Osteoblast (primary cell): ENCODE data around the gene TMPRSS4. TPM values are rescaled to one million over a fixed set of nuclear protein-coding genes. Genes with fewer than 3 reads are reported as not detected.

Experiments used
- DNase-seq: peaks from one replicate; pipeline ENCODE4 v3.0.0; 2011; ENCODE audit warnings: low spot score, mixed read lengths; ENCODE audit not compliant: insufficient read length; ENCODE audit errors: missing footprints
- H2AFZ ChIP-seq: 2 replicates; pipeline ENCODE4 v1.6.0; 2011; ENCODE audit warnings: mild to moderate bottlenecking, low read length
- H3K27ac ChIP-seq: 2 replicates; pipeline ENCODE4 v1.5.1; 2011; ENCODE audit warnings: mild to moderate bottlenecking, low read depth, low read length, moderate library complexity
- H3K27me3 ChIP-seq: 2 replicates; pipeline ENCODE4 v1.6.0; 2012; ENCODE audit warnings: mild to moderate bottlenecking, control low read depth, inconsistent platforms, low read length, moderate library complexity; ENCODE audit not compliant: insufficient read depth
- H3K36me3 ChIP-seq: 2 replicates; pipeline ENCODE4 v1.5.1; 2011; ENCODE audit warnings: mild to moderate bottlenecking, low read length, control low read depth, moderate library complexity; ENCODE audit not compliant: insufficient read depth
- H3K4me1 ChIP-seq: 2 replicates; pipeline ENCODE4 v1.5.1; 2011; ENCODE audit warnings: mild to moderate bottlenecking, low read length, control low read depth, moderate library complexity; ENCODE audit not compliant: insufficient read depth
- H3K4me2 ChIP-seq: 2 replicates; pipeline ENCODE4 v1.6.0; 2011; ENCODE audit warnings: mild to moderate bottlenecking, low read length; ENCODE audit not compliant: insufficient read depth
- H3K4me3 ChIP-seq: fragments of 200-600 bp; sonication (generic); 3 replicates; pipeline ENCODE4 v1.5.1; 2012; ENCODE audit warnings: mild to moderate bottlenecking, low read length, inconsistent platforms; ENCODE audit not compliant: insufficient read depth
- H3K79me2 ChIP-seq: 2 replicates; pipeline ENCODE4 v1.6.0; 2012; ENCODE audit warnings: mild to moderate bottlenecking, low read length, control low read depth, inconsistent platforms; ENCODE audit not compliant: insufficient read depth
- H3K9me3 ChIP-seq: 2 replicates; pipeline ENCODE4 v1.5.1; 2011; ENCODE audit warnings: low read depth, low read length, control low read depth
- H4K20me1 ChIP-seq: 2 replicates; pipeline ENCODE4 v1.6.0; 2012; ENCODE audit warnings: mild to moderate bottlenecking, low read length, control low read depth; ENCODE audit not compliant: insufficient read depth
- total RNA-seq: library from RNA; depleted of rRNA; stranded (reverse); fragments of >200 nt; gene quantifications from 2 replicates; pipeline ENCODE4 v1.2.3, GENCODE V29; 2012
- TF ChIP-seq, protein P1 (sequence below): IDR thresholded peaks from 2 replicates; pipeline ENCODE4 v1.5.1; 2011; ENCODE audit warnings: mild to moderate bottlenecking, low read depth, low read length, moderate library complexity; ENCODE audit errors: extremely low read depth

Gene TMPRSS4
- total RNA-seq, 1 donor: not detected

DNA sequence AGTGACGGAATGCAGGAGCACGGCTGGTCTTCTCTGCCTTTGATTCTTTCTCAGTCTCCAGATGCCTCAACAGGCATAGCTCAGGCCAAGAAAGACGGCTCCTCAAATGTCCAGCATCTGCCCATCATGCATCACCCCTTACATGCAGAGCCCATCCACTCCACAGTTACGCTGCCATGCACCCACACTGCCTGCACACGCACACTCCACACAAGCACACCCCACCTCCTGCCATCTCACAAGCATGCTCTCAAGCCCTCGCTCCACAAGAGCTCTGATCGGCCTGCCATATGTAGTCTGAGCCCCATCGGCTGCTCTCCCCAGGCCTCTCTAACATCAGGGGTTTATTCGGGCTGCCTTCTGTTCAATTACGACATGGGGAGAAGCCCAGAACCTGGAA lies 56.9 kb downstream of the TMPRSS4 start:
- Histone ChIP-seq H3K27me3 (peaks cover under 1% of the 10 kb centered on the region), H3K4me3 (no peak overlapping the region)
- TF ChIP-seq, protein P1, sequence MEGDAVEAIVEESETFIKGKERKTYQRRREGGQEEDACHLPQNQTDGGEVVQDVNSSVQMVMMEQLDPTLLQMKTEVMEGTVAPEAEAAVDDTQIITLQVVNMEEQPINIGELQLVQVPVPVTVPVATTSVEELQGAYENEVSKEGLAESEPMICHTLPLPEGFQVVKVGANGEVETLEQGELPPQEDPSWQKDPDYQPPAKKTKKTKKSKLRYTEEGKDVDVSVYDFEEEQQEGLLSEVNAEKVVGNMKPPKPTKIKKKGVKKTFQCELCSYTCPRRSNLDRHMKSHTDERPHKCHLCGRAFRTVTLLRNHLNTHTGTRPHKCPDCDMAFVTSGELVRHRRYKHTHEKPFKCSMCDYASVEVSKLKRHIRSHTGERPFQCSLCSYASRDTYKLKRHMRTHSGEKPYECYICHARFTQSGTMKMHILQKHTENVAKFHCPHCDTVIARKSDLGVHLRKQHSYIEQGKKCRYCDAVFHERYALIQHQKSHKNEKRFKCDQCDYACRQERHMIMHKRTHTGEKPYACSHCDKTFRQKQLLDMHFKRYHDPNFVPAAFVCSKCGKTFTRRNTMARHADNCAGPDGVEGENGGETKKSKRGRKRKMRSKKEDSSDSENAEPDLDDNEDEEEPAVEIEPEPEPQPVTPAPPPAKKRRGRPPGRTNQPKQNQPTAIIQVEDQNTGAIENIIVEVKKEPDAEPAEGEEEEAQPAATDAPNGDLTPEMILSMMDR: no peak

DNA sequence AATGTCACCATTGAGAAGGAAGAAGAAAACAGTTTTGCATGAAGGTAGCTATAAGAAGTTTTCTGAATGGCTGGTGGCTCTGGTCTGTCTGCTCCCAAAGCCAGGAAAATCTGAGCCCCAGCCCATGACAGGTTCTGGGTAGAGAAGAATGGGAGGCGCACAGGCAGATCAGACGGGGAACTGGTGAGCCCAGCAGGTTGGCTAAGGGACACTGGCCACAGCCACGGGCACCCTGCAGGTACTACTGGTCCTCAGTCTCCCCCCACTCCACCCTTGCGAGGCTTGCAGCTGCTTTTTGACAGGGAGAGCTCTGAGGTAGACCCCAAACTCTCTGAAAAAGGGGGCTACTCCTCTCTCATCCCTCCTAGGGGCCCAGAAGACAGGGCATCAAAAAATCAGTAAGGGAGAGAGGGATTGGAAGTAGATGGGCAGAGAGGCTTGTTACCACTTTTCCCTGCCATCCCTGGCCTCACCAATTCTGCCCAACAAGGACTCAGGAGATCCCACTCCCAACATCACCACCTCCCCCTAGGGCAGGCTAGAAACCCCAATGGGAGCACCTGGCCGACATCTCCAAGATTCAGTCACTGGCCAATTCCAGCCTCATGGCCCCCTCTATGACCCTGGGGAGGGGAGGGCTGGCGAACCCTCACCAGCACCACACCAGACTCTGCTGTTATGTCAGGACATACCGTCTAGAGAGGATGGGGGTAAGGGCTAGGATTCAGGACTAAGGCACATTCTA lies 58.3 kb downstream of the TMPRSS4 start:
- no peaks in the 10 kb centered on the region for H3K27me3 ChIP-seq
- no peaks in the 10 kb centered on the region for H3K9me3 ChIP-seq

More for the DNA sequence above, 56.9 kb downstream of the TMPRSS4 start:
- H2AFZ ChIP-seq: no peak overlapping the region
- no peaks in the 10 kb centered on the region for H3K4me1 ChIP-seq
- H3K27ac ChIP-seq: no peak overlapping the region
- DNase-seq: no peak
- no peaks in the 10 kb centered on the region for H3K79me2 ChIP-seq
- H3K4me2 ChIP-seq: no peak overlapping the region
- no peaks in the 10 kb centered on the region for H3K9me3 ChIP-seq
- no peaks in the 10 kb centered on the region for H4K20me1 ChIP-seq
- no peaks in the 10 kb centered on the region for H3K36me3 ChIP-seq

DNA sequence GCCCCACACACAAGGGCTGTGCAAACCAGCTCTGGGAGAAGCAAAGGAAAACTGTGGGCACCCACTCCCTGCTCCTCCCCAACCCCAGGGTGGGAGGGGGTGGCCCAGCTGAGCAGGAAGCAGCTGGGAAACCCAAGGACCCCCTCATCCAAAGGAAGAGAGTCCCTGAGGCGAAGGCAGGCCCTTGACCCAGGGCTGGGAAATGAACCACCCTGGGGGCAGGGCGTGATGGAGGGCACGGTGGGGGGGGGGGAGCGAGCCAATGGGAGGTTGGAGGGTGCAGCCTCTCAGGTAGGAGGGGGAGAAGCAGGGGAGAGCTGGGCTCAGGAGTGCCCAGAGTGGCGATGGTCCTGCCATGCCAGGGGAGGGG lies 58.9 kb downstream of the TMPRSS4 start:
- Histone ChIP-seq H3K9me3 (no peaks in the 10 kb centered on the region), H2AFZ (no peak overlapping the region), H3K27me3 (no peaks in the 10 kb centered on the region), H3K4me1 (no peaks in the 10 kb centered on the region), H3K4me2 (no peak overlapping the region), H3K4me3 (no peak overlapping the region), H3K36me3 (no peaks in the 10 kb centered on the region), H3K27ac (no peak overlapping the region), H4K20me1 (no peaks in the 10 kb centered on the region), H3K79me2 (no peaks in the 10 kb centered on the region)
- DNase-seq: peak; percentile 60
- TF ChIP-seq, protein P1: no peak

More for the DNA sequence above, 58.3 kb downstream of the TMPRSS4 start:
- Histone ChIP-seq H3K79me2 (no peaks in the 10 kb centered on the region), H3K4me3 (no peak overlapping the region), H3K27ac (no peak overlapping the region), H3K4me2 (no peak overlapping the region), H3K4me1 (no peaks in the 10 kb centered on the region), H2AFZ (no peak overlapping the region), H4K20me1 (no peaks in the 10 kb centered on the region), H3K36me3 (no peaks in the 10 kb centered on the region)
- peak; percentile 53 for DNase-seq
- TF ChIP-seq, protein P1: no peak

DNA sequence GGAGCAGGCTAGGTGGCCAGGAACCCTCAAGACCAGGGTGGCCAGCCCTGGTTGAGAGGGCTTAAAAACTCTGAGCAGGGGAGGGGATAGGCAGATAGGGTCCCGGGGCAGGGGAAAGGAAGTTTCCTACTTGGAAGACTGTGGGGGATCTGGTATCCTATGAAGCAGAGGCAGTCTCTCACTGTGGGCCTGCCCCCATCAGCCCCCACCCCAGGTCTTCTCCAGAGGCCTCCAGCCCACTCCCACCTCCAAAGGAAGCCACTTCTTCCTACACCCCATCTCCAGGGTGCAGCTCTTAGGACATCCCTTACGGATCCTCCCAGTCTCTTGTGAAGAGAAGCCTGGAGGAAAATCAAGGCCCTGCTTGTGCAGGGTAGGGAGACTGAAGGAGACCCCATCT lies 59.5 kb downstream of the TMPRSS4 start:
- Histone ChIP-seq H3K4me1 (no peaks in the 10 kb centered on the region), H3K4me2 (no peak overlapping the region), H3K4me3 (no peak overlapping the region), H3K27me3 (no peaks in the 10 kb centered on the region), H4K20me1 (no peaks in the 10 kb centered on the region), H3K27ac (no peak overlapping the region), H2AFZ (no peak overlapping the region), H3K36me3 (no peaks in the 10 kb centered on the region), H3K9me3 (no peaks in the 10 kb centered on the region), H3K79me2 (no peaks in the 10 kb centered on the region)
- peak; percentile 62 for DNase-seq
- TF ChIP-seq, protein P1: no peak
